DOHH2 (cell line): Measurements from ENCODE around the gene EXOSC9.

Source experiments
- H3F3A ChIP-seq: fragments of 200-600 bp; sonication (generic), shearing (Covaris generic); 2 replicates; pipeline ENCODE4 v1.6.0; 2016; ENCODE audit warnings: antibody characterized with exemption, mild to moderate bottlenecking; ENCODE audit not compliant: control insufficient read depth, insufficient read depth
- H3K27ac ChIP-seq: fragments of 200-600 bp; sonication (generic); 2 replicates; pipeline ENCODE4 v1.5.1; 2014; ENCODE audit warnings: low read depth, mild to moderate bottlenecking, low read length, moderate library complexity
- H3K27me3 ChIP-seq: fragments of 200-600 bp; sonication (generic); 2 replicates; pipeline ENCODE4 v1.6.1; 2014; ENCODE audit warnings: mild to moderate bottlenecking, low read length, mixed read lengths; ENCODE audit not compliant: control insufficient read depth
- H3K36me3 ChIP-seq: fragments of 200-600 bp; sonication (generic); 2 replicates; pipeline ENCODE4 v1.6.1; 2014; ENCODE audit warnings: mild to moderate bottlenecking, low read length, moderate library complexity, mixed read lengths; ENCODE audit not compliant: control insufficient read depth
- H3K4me1 ChIP-seq: fragments of 200-600 bp; sonication (generic); 2 replicates; pipeline ENCODE4 v1.6.1; 2014; ENCODE audit warnings: mild to moderate bottlenecking, low read length, mixed read lengths; ENCODE audit not compliant: control insufficient read depth
- H3K4me2 ChIP-seq: fragments of 200-600 bp; sonication (generic); 2 replicates; pipeline ENCODE4 v1.6.0; 2014; ENCODE audit warnings: mild to moderate bottlenecking, low read length, moderate library complexity
- H3K4me3 ChIP-seq: fragments of 200-600 bp; sonication (generic); 2 replicates; pipeline ENCODE4 v1.5.1; 2014; ENCODE audit warnings: mild to moderate bottlenecking, low read length, mixed read lengths
- H3K79me2 ChIP-seq: fragments of 200-600 bp; sonication (generic); 2 replicates; pipeline ENCODE4 v1.6.1; 2014; ENCODE audit warnings: mild to moderate bottlenecking, low read length, mixed read lengths; ENCODE audit not compliant: control insufficient read depth
- H3K9me2 ChIP-seq: fragments of 200-600 bp; sonication (generic); replicated peaks from 2 replicates; pipeline ENCODE4 v1.6.1; 2014; ENCODE audit warnings: mild to moderate bottlenecking, low read length, mixed read lengths; ENCODE audit not compliant: control insufficient read depth
- H3K9me3 ChIP-seq: fragments of 200-600 bp; sonication (generic); 2 replicates; pipeline ENCODE4 v1.6.1; 2014; ENCODE audit warnings: antibody characterized with exemption, low read length, mixed read lengths; ENCODE audit not compliant: control insufficient read depth, insufficient read depth
- H4K20me1 ChIP-seq: fragments of 200-600 bp; sonication (generic); 2 replicates; pipeline ENCODE4 v1.6.0; 2014; ENCODE audit warnings: low read depth, mild to moderate bottlenecking, antibody characterized with exemption, low read length, moderate library complexity; ENCODE audit not compliant: control insufficient read depth, insufficient read depth
- EZH2phosphoT487 ChIP-seq: fragments of 200-600 bp; sonication (generic); IDR thresholded peaks from 2 replicates; pipeline ENCODE4 v1.6.1; 2017; ENCODE audit warnings: borderline replicate concordance, mild to moderate bottlenecking, antibody characterized with exemption, low read length, moderate library complexity, mixed read lengths
- TF ChIP-seq, protein P1 (sequence below): fragments of 200-600 bp; sonication (generic); IDR thresholded peaks from one replicate; pipeline ENCODE4 v1.5.1; 2014; ENCODE audit warnings: antibody characterized with exemption, mild to moderate bottlenecking, low read depth, low read length; ENCODE audit not compliant: poor library complexity, severe bottlenecking

The EXOSC9 gene

DNA sequence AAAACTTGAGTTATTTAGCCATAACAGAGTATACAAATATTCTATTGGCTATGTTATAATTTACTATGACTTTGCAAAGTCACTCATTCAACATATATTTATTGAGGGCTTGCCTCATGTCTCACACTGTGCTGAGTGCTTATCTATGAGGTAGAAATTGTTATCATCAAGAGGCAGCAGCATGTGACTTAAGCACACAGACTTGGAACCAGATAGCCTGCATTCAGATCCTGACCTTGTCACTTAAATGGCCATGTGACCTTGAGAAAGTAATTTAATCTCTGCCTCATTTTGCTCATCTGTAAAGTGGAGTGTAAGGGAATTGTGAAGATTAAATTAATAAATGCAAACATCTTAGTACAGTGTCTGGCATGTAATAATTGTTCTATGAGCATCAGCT is 10.1 kb upstream of the EXOSC9 start:
- no peaks in the 10 kb centered on the region for H3K9me2 ChIP-seq
- no peak overlapping the region for H3K4me2 ChIP-seq
- H3K27me3 ChIP-seq = peaks cover 7% of the 10 kb centered on the region
- TF ChIP-seq, protein P1, sequence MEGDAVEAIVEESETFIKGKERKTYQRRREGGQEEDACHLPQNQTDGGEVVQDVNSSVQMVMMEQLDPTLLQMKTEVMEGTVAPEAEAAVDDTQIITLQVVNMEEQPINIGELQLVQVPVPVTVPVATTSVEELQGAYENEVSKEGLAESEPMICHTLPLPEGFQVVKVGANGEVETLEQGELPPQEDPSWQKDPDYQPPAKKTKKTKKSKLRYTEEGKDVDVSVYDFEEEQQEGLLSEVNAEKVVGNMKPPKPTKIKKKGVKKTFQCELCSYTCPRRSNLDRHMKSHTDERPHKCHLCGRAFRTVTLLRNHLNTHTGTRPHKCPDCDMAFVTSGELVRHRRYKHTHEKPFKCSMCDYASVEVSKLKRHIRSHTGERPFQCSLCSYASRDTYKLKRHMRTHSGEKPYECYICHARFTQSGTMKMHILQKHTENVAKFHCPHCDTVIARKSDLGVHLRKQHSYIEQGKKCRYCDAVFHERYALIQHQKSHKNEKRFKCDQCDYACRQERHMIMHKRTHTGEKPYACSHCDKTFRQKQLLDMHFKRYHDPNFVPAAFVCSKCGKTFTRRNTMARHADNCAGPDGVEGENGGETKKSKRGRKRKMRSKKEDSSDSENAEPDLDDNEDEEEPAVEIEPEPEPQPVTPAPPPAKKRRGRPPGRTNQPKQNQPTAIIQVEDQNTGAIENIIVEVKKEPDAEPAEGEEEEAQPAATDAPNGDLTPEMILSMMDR = no peak
- no peak for TF ChIP-seq EZH2phosphoT487
- H3K9me3 ChIP-seq = no peaks in the 10 kb centered on the region
- H3F3A ChIP-seq = no peaks in the 10 kb centered on the region
- H3K36me3 ChIP-seq = no peaks in the 10 kb centered on the region
- no peaks in the 10 kb centered on the region for H4K20me1 ChIP-seq
- H3K4me1 ChIP-seq = peaks cover 6% of the 10 kb centered on the region
- no peaks in the 10 kb centered on the region for H3K79me2 ChIP-seq
- H3K27ac ChIP-seq = no peak overlapping the region
- no peak overlapping the region for H3K4me3 ChIP-seq

DNA sequence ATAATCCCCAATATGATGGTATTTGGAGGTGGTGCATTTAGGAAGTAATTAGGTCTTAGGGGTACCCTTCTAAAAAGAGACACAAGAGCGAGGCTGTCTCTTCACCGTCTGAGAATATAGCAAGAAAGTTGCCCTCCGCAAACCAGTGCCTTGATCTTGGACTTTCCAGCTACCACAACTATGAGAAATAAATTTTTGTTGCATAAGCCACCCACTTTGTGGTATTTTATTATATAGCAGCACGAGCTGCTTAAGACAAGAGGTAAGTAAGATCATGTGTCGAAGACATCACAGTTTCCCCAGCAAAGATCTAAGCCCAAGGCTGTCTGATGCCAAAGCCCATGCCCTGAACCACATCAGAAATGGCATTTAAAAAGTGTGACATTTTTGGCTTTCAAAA is 9.6 kb upstream of the EXOSC9 start:
- Histone ChIP-seq H3K27me3 (peaks cover 7% of the 10 kb centered on the region), H3F3A (no peaks in the 10 kb centered on the region), H3K9me3 (no peaks in the 10 kb centered on the region), H3K79me2 (no peaks in the 10 kb centered on the region), H4K20me1 (no peaks in the 10 kb centered on the region), H3K36me3 (no peaks in the 10 kb centered on the region), H3K4me1 (peaks cover 9% of the 10 kb centered on the region), H3K4me3 (no peak overlapping the region), H3K9me2 (no peaks in the 10 kb centered on the region), H3K4me2 (no peak overlapping the region), H3K27ac (no peak overlapping the region)
- TF ChIP-seq, protein P1 = no peak
- no peak for TF ChIP-seq EZH2phosphoT487

DNA sequence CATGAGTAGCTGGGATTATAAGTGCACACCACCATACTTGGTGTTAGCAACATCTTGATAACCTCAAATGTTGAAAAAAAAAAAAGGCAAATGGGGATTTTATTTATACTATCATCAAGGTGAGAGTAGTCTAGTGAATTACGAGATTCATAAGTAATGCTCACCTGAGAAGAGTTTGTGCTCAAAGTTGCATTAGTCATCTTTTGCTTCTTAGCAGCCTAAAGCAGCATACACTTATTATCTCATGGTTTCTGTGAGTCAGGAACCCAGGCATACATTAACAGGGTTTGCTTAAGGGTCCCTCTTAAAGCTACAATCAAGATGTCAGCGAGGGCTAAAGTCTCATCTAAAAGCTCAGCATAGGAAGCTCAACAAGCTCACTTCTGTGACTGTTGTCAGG is 8.2 kb upstream of the EXOSC9 start:
- H3K27me3 ChIP-seq = peaks cover 7% of the 10 kb centered on the region
- no peaks in the 10 kb centered on the region for H4K20me1 ChIP-seq
- no peak overlapping the region for H3K4me2 ChIP-seq
- no peaks in the 10 kb centered on the region for H3K9me2 ChIP-seq
- TF ChIP-seq, protein P1 = no peak
- TF ChIP-seq EZH2phosphoT487 = no peak
- no peak overlapping the region for H3K4me3 ChIP-seq
- no peaks in the 10 kb centered on the region for H3K79me2 ChIP-seq
- H3K9me3 ChIP-seq = no peaks in the 10 kb centered on the region
- peaks cover 9% of the 10 kb centered on the region for H3K4me1 ChIP-seq
- no peak overlapping the region for H3K27ac ChIP-seq
- no peaks in the 10 kb centered on the region for H3F3A ChIP-seq
- H3K36me3 ChIP-seq = no peaks in the 10 kb centered on the region
